AG10803 (cell line): Measurements from ENCODE around the gene PARVG.

Experiments
- DNase-seq: peaks from one replicate; pipeline ENCODE4 v3.0.0; 2010; ENCODE audit warnings: low read depth
- H3K4me3 ChIP-seq: 2 replicates; pipeline ENCODE4 v1.5.1; 2011; ENCODE audit warnings: mild to moderate bottlenecking, low read length, control low read depth
- CTCF ChIP-seq: conservative IDR thresholded peaks from 2 replicates; pipeline ENCODE4 v1.5.1; 2011; ENCODE audit warnings: mild to moderate bottlenecking, low read length, control low read depth, inconsistent platforms

Gene PARVG

GRCh38 chr22:44200855-44201550 is 20.3 kb downstream of the PARVG start:
- TF ChIP-seq CTCF = no peak
- no peak for DNase-seq
- H3K4me3 ChIP-seq = no peak overlapping the region

GRCh38 chr22:44201665-44202064 is 20.9 kb downstream of the PARVG start:
- DNase-seq = no peak
- no peak overlapping the region for H3K4me3 ChIP-seq
- no peak for TF ChIP-seq CTCF

GRCh38 chr22:44202261-44202789 is 21.6 kb downstream of the PARVG start:
- no peak for TF ChIP-seq CTCF

GRCh38 chr22:44203203-44203602 is 22.5 kb downstream of the PARVG start:
- DNase-seq = no peak
- TF ChIP-seq CTCF = no peak
- H3K4me3 ChIP-seq = no peak overlapping the region

More at GRCh38 chr22:44202261-44202789, 21.6 kb downstream of the PARVG start:
- peak; percentile 82 for DNase-seq
- no peak overlapping the region for H3K4me3 ChIP-seq

GRCh38 chr22:44204739-44205515 is 24.2 kb downstream of the PARVG start:
- DNase-seq = no peak
- no peak for TF ChIP-seq CTCF
- no peak overlapping the region for H3K4me3 ChIP-seq

- no peak for TF ChIP-seq CTCF
- DNase-seq = no peak
These were observed 25.0 kb downstream of the PARVG start for GRCh38 chr22:44205516-44206329.

More at GRCh38 chr22:44205516-44206329, 25.0 kb downstream of the PARVG start:
- no peak overlapping the region for H3K4me3 ChIP-seq
